ENCODE data around the gene EFCAB10.

DNA sequence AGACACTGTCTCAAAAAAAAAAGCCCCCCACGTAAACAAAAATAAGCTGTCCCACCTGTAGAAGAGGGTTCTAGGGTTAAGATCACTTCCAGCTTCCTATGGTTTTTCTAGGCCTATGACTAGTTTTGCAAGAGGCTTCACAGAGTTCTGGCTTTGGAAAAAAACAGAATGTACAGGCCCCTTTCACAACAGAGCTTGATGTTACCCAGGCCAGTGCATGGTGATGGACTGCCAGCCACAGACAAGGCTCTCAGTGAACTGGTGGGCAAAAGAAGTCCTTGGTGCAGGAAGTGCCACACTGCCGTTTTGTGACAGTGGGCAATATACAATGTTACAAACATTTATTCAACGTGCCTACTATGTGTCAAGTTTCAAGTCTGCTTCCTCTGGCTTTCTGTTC lies 18.3 kb upstream of the EFCAB10 start:
- TF ChIP-seq, protein P1, sequence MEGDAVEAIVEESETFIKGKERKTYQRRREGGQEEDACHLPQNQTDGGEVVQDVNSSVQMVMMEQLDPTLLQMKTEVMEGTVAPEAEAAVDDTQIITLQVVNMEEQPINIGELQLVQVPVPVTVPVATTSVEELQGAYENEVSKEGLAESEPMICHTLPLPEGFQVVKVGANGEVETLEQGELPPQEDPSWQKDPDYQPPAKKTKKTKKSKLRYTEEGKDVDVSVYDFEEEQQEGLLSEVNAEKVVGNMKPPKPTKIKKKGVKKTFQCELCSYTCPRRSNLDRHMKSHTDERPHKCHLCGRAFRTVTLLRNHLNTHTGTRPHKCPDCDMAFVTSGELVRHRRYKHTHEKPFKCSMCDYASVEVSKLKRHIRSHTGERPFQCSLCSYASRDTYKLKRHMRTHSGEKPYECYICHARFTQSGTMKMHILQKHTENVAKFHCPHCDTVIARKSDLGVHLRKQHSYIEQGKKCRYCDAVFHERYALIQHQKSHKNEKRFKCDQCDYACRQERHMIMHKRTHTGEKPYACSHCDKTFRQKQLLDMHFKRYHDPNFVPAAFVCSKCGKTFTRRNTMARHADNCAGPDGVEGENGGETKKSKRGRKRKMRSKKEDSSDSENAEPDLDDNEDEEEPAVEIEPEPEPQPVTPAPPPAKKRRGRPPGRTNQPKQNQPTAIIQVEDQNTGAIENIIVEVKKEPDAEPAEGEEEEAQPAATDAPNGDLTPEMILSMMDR (IDR thresholded peaks at IDR 0.05; ENCODE audit: poor library complexity, severe bottlenecking), result no peak
- TF ChIP-seq EZH2 (IDR thresholded peaks at IDR 0.05; ENCODE audit: borderline replicate concordance, insufficient read depth, low read length, poor library complexity, severe bottlenecking), result no peak
- TF ChIP-seq, protein P2, sequence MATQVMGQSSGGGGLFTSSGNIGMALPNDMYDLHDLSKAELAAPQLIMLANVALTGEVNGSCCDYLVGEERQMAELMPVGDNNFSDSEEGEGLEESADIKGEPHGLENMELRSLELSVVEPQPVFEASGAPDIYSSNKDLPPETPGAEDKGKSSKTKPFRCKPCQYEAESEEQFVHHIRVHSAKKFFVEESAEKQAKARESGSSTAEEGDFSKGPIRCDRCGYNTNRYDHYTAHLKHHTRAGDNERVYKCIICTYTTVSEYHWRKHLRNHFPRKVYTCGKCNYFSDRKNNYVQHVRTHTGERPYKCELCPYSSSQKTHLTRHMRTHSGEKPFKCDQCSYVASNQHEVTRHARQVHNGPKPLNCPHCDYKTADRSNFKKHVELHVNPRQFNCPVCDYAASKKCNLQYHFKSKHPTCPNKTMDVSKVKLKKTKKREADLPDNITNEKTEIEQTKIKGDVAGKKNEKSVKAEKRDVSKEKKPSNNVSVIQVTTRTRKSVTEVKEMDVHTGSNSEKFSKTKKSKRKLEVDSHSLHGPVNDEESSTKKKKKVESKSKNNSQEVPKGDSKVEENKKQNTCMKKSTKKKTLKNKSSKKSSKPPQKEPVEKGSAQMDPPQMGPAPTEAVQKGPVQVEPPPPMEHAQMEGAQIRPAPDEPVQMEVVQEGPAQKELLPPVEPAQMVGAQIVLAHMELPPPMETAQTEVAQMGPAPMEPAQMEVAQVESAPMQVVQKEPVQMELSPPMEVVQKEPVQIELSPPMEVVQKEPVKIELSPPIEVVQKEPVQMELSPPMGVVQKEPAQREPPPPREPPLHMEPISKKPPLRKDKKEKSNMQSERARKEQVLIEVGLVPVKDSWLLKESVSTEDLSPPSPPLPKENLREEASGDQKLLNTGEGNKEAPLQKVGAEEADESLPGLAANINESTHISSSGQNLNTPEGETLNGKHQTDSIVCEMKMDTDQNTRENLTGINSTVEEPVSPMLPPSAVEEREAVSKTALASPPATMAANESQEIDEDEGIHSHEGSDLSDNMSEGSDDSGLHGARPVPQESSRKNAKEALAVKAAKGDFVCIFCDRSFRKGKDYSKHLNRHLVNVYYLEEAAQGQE (IDR thresholded peaks at IDR 0.05; ENCODE audit: borderline replicate concordance), result no peak
- TF ChIP-seq POLR2AphosphoS5 (IDR thresholded peaks at IDR 0.05), result no peak
- no peak for TF ChIP-seq EP300 (conservative IDR thresholded peaks at IDR 0.05; ENCODE audit: poor library complexity, severe bottlenecking)
- no peak for TF ChIP-seq SMC3 (conservative IDR thresholded peaks at IDR 0.05; ENCODE audit: poor library complexity)
- TF ChIP-seq RAD21 (conservative IDR thresholded peaks at IDR 0.05), result no peak

All from neural cell (in vitro differentiated cells).